NCI-H2081 treated with DMSO at 0.1 percent for 48 hours (cell line): ENCODE data around the gene SMAD3.

Source experiments
- DNase-seq: peaks from one replicate; lab custom pipeline; 2025; lab: John Stamatoyannopoulos, UW

SMAD3 gene

DNA sequence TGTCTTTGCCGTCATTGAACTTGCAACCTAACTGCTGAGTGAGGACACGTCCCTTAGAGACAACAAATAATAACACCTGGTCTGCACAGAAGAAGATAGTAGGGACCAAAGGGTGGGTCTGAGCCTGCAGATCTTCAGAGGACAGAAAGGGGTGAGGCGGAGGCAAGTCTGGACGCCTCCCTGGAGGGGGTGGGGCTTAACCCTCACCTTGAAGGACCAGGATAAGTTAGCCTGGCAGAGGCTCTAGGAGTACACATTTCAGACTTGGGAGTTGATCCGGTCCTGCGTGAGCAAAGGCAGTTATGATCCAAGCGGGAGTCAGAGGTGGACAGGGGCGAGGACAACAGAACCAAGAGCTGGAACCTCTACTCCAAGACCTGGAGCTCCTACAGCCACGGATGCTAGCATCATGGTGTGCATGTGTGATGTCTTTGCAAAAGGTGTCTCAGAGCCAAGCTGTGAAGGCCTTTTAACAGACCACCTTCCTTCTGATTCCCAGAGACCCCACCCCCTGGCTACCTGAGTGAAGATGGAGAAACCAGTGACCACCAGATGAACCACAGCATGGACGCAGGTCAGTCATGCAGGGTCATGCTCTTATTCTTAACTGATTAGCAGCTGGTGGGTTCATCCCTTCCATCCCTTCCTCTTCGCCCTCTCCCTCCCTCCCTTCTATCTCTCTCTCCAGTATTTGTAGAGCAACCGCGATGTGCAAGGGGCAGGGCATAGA, 101.0 kb downstream of the SMAD3 start:
- DNase-seq = no peak

DNA sequence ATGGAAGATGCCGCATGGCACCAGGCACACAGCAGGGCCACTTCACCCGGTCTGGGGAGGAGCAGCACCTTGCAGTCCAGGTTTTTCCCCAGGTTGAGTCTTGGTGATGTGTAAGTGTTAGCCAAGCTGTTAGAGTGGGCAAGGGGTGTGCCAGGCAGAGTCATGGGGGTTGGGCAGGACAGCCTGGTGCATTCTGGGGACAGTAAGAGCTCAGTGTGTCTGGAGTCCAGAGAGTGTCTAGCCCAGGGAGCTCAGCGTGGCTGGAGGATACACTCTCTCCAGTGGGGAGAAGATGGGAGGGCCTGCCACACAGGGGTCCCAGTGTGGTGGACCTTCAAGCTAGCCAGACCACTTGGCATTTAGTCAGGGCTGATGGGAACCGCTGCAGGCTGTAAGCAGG, 101.7 kb downstream of the SMAD3 start:
- no peak for DNase-seq

DNA sequence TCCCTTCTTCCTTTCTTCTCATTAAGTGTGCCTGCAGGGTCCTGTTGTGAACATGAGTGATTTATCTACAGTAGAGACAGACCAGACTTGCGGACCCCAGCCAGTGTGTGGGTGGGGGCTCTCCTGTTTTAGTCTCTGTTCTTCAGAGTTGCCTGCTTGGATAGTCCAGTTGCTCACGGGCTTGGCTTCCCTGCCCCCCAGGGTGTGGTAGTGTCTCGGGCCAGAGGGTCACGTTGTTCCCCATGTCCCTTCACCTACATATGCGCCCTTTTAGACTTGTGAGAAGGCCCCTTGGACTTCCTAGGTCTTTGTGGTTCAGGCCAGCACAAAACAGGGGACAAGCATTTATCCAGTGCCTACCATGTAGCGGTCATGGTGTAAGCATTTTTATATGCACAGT, 103.3 kb downstream of the SMAD3 start:
- DNase-seq = no peak

DNA sequence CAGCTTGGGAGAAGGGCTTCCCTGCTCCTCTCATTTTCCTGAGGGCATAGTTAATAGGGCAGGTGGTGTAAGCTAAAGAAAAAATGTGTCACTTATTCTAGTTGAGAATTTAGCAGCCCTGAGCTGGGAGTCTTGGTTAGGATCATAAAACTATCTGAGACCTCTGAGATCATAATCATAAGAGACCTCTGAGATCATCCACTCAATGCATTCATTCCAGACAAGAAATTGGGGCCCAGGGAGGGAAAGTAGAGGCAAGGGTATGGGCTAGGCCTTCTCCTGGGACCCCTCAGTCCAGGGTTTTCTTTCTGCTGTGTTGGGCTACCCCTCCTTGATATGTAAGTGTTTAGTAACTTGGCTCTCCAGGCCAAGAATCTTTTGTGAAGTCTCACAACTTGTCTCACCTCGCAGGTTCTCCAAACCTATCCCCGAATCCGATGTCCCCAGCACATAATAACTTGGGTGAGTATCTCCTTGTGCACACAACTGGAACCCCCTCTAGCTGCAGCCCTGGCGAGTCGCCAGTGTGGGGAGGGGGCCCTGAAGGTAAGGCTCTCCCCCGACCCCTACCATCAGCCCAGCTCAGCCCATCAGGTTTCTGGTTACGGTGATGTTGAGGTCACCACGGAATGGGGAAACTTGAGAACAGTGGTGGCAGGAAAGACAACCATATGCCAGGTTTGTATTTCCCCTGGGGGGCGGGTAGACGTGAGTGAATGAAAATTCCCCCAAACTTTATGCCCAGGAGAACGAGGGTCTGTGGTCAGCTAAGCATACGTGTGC, 104.9 kb downstream of the SMAD3 start:
- no peak for DNase-seq

DNA sequence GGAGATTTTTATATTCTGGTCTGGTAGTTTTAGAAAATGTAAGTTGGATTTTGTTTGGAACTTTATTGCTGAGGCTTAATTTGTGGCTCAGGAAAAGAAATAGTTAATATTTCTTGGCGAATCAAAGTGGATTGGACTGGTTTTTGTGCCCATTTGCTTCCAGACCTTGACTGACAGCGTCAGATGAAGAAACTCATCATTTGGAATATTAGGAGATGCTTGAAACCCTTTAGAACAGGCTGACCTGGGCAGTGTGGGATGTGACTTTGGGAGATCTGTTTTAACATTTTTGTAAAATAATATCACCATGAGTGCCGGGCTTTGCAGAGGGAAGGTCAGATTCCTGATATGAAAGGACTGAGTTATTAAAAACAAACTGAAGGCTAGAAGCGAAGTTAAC, 106.1 kb downstream of the SMAD3 start:
- DNase-seq = no peak

DNA sequence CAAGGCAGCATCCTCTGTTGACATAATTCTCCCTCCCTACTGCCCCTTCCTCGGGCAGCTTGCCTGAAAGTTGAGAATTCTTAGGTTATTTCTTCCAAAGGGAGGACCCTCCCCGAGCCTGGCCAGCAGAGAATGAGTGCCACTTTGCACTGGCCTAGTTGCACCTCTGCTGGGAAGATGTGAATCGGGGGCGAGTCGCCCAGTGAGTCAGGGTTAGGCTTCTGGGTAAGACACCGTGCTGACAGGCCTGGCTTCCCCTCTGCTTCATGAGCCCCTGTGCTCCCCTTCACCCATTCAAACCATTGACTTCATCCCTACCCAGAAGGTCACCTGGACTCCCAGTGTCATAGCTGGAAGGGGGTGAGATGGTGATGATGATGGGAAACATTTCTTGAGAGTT, 106.8 kb downstream of the SMAD3 start:
- no peak for DNase-seq

DNA sequence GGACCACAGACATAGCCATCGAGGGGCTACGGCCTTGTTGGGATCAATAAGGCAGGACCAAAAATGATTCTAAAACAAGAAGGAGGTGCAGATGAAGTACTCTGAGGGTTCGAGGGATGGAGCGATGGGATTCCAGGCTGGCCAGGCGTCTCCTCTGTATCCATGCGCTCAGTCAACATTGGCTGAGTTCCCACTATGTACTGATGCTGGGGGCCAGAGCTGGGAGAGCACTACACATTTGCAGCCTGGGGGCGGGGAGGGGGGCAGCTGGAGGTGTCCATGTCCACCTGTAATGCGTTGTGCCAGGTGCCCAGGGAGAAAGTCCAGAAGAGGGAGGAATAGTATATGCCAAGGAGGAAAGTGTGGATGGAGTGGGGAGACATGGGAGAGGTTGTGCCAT, 107.6 kb downstream of the SMAD3 start:
- DNase-seq = no peak

DNA sequence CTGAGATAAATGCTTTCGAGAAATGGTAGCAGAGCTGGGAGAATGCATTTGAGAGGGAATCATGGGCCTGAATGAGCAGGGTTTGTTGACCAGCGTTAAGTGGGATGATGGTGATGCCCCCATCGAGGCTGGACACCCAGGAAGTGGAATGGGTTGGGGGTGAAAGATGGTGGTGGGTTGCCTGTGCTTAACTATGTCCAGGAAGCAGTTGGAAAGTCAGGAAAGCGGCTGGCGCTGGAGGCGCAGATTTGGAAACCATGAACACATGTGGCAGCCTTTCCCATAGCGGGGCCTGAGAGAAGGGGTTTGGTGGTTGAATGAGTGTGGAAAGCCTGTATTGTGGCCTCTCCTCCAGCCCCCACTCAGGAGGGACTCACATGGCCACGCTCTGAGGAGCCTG, 108.4 kb downstream of the SMAD3 start:
- no peak for DNase-seq

DNA sequence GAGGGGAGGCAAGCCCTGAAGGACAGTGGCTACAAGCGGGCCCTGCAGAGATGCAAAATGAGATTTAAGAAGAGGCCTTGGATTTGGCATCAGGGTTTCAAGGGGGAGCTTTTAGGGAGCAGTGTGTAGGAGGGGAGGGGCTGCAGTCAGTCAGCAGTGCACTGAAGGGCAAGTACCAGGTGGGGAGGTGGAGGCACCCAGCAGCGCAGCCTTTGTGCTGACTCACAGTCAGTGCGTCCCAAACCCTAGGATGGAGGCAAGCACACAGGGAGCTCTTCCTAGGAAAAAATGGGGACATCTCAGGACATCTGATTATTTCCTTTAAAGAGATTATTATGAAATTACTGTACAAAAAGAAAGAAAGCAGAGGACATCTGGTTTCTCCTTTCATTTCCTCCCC, 109.0 kb downstream of the SMAD3 start:
- DNase-seq = no peak

DNA sequence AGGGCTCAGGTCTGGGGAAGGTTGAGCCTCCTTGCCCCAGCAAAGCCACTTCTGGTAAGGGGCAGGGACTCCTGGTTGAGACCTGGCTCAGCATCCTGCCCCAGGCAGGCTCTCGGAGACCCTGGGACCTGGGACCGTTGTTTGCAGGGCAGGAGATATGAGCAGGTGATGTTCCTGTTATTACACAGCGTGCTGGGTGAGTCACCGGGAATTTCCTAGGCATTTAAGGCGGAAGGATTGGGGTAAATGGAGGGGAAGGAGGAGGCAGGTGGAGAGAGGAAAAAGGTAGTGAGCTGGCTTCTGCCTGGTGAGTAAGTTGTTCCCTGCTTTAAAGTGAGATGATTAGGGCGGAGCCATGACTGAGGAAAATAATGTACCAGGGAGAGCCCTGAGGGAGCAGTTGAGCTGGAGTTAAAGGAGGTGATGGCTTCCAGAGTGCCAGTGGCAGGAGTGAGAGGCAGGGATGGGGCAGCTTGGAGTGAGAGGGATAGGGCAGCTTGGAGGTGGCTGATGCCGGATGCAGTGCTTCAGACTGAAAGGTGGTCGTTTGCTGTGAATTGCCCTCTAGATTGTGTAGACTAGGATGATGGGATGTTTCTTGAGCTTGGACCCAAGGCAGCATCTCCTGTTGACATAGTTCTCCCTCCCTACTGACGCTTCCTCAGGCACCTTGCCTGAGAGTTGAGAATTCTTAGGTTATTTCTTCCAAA, 109.6 kb downstream of the SMAD3 start:
- no peak for DNase-seq

DNA sequence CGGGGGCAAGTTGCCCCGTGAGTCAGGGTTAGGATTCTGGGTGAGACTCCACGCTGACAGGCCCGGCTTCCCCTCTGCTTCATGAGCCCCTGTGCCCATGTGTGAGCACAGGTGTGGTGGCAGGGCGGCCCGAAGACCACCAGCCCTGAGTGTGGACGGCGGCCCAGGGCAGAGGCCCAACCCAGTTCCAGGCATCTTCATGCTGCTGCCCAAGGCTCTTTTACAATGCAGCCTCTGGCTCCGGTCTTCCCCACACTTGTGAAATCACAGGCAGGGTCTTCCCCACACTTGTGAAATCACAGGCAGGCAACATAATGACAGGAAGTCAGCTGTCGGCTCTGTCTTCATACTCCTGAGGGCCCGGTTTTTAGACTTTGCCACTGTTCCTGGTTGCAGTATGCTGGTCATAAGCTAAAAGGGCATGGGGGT, 110.3 kb downstream of the SMAD3 start:
- DNase-seq = no peak

DNA sequence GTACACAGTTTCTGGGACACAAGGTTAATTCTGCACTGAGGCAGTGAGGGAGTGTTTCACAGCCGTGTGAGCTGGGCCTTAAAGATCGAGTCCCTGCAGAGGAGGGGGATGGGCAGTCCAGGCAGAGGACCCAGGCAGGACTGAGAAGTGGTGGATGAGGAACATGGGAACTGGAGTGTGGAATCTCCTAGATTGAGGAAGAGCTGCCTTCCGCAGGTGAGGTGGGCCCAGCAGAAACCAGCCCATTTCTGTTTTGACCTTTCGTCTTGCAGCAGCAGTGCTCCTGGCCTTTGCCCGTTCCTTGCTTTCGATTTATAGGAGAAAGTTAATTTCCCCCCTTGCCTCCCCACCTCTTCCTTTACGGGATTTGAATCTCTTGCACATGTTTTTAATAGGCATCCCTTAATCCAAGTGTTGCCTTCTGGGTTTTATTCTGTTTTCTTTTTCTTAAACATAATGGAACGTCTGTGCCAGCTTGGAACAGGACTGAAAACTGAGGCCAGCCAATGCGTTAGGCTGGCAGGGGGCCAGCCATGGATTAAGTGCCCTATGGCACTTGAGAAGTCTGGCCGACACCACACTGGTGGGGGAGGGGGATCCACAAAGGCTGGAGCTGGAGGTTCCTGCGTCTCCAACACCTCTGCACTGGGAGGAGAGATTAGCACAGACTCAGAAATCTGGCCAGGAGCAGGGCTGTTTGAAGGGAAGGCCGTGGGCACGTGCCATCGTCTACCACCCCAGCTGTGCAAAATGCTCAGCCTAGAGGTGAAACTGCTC, 111.0 kb downstream of the SMAD3 start:
- no peak for DNase-seq

DNA sequence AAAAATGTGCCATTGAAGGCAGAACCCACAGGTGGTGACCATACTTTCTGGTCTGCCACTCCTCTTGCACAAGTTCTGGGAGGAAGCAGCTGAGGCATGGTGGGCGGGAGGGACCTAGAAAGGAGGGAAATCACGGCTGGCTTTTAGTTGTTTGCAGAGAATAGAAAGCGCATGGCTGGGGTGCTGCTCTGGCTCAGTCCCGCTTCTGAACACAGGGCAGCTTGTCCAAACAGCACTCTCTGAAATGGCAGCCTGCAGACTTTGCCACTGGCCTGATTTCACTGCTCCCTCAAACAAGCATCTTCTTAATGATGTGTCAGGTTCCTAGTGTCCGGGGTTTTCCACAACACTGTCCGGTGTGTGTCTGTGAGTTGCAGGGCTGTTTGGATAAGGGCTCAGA, 112.3 kb downstream of the SMAD3 start:
- no peak for DNase-seq

DNA sequence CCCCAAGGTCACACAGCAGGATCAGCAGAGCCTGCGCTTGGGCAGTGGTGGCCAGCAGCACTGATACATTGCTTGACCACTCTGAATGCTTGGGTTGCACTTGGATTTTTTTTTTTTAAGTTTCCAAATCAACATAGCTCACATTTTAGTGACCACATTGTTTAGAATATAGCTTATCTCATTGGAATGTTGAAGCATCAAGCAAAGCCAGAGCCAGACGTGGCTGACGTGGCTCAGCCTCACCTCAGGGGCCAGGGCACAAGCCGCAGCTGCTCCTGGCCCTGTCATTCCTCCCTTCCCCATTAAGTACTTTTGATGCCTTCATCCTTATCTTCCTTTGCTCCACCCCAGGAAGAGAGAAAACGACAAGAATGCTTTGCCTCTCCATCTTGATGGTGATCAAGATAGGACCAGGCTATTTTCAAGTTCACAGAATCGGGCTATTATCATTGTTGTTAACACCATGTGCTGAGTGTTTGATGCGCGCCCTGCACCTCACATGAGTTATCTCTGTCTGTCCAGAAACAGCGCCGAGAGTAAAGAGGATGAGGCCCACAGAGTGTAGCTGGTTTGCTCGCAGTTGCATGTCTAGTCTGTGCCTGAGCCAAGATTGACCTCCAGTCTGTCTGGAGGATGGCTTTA, 113.3 kb downstream of the SMAD3 start:
- no peak for DNase-seq

DNA sequence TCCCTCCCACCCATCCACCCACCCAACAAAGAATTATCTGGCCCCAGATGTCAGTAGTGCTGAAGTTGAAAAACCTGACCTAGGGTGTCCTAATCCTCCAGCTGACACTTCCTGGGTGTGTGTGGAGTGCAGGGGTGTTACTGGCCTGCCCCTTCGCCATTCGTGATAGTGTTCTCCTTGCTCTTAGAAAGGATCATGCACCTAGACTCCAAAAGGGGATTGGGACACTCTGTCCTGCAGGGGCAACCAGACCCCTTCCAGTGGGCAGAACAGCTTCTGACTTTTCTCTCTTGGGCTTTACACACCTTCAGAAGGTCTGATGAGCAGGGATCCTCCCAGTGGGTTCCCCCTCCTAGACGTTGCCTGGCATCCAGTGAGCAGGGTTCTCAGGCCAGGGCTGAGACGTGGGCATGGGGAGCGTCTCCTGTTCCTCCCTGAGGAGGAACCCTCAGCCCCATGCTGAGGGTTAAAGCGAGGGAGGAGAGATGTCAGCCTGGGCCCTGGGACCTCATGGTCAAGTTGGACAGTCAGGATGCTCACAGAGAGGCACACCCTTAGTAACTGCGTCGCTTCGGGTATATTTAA, 114.1 kb downstream of the SMAD3 start:
- no peak for DNase-seq

DNA sequence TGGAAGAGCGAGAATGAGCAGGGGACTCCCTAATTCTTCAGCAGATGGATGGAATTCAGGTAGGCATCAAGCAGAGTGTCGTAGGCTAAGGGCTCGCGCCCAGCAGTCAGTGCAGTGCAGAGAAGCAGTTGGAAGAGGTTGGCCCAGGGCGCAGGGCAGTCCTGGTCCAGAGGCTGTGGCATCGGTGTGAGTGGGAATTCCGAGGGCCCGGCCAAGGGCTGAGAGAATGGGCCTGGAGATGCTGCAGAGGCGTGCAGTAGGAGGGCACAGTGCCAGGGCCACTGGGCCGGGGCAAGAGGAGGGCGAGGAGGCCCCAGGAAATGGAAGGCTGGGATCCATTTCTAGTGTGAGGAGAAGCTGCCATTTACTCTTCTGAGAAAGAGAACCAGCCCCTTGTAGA, 114.6 kb downstream of the SMAD3 start:
- no peak for DNase-seq

DNA sequence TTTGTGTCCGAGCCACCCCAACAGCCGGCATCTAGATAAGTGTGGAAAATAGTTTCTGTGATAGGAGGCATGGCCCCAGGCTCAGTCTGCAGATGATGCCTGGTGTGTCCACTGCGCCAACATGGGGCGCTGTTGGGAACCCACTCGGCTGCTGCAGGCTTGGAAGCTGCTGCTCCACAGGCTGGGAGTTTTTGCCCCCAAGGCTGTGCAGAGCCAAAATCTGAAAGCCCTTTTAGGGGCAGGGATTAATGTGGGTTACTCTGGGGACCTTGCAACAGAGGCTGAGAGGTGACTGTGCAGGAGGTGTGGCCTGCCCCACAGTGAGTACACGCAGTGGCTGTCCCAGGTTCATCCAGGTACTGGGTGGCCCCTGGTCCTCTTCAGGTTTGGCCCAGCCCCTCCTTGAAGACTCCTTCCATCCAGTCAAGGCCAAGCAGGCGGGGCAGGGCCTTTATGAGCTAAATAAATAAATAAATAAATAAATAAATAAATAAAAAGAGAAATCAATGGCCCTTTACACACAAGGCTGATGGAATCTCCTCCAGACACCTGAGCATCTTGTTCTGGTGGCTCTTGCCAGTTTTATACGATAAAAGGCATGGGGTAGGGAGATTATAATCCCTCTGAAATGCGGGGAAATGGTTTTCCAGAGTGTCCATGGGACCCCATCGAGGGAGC, 115.3 kb downstream of the SMAD3 start:
- no peak for DNase-seq

DNA sequence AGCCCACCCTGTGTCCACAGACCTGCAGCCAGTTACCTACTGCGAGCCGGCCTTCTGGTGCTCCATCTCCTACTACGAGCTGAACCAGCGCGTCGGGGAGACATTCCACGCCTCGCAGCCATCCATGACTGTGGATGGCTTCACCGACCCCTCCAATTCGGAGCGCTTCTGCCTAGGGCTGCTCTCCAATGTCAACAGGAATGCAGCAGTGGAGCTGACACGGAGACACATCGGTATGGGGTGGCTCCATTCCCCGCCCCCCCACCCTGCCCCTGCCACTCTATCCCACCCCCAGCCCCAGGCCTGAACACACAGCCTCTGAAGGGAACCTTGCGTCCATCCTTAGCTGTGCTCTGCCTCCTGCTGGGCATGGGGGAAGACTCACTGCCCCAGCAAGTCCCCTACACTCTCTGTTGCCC, 115.8 kb downstream of the SMAD3 start:
- DNase-seq = no peak

DNA sequence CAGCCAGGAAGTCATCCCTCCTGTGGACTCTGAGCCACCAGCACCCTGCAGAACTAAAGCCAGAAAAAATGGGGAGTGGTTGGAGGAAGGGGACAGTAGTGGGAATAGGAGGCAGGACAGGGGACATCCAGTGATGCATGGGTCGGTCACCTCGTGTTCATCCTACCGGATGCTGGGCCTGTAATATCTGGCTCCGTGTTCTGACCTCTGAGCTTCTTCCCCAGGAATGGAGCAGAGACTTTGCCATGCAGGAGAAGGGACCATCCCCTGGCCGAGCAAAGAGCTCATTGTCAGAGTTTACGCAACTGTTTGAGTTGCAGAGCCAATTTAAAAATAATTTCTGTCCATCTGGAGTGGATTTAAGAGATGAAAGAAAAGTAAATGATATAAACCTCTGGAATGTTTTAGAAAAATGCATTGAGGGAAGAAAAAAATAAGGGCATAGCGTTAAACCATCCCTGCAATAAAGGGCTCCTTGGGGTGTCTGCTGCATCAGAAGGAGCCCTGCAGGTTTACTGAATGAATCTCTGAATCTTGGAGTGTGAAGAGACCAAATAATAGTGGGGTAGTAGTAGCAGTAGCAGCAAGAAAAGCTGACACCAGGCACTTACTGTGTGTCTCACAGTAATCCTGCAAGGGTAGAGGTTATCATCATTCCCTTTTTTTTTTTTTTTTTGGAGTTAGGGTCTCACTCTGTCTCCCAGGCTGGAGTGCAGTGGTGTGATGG, 118.2 kb downstream of the SMAD3 start:
- no peak for DNase-seq
